Breast epithelium (tissue), 4 donors: Measurements from ENCODE around the gene ADAM23. TPM values are rescaled to one million over a fixed set of nuclear protein-coding genes. Genes with fewer than 3 reads are reported as not detected.

Experiments used
- DNase-seq, 2 donors: peaks; one replicate each; pipeline ENCODE4 v3.0.0-alpha.2; 2019; ENCODE audit warnings: low spot score in 2 of 2
- H3K27ac ChIP-seq, 2 donors: fragments of 200-600 bp; sonication (generic) in 1 of 2; one replicate each; pipeline ENCODE4 v1.5.1; 2016 to 2019; ENCODE audit warnings: mild to moderate bottlenecking in 1 of 2
- H3K27me3 ChIP-seq, 2 donors: fragments of 200-600 bp; sonication (generic) in 1 of 2; one replicate each; pipeline versions ENCODE4 v1.5.1 to v1.6.0; 2017 to 2019; ENCODE audit warnings: control low read depth in 1 of 2, mild to moderate bottlenecking in 1 of 2
- H3K36me3 ChIP-seq: fragments of 200-600 bp; one replicate; pipeline ENCODE4 v1.5.1; 2019
- H3K4me1 ChIP-seq, 2 donors: fragments of 200-600 bp; sonication (generic); one replicate each; pipeline ENCODE4 v1.5.1; 2016 to 2019; ENCODE audit warnings: control low read depth in 1 of 2
- H3K4me3 ChIP-seq, 3 donors: fragments of 200-600 bp; sonication (generic); 1 replicate in 2 of 3; 2 replicates in 1 of 3; pipeline ENCODE4 v1.5.1; 2016 to 2019; ENCODE audit warnings: mild to moderate bottlenecking in 3 of 3, moderate library complexity in 2 of 3
- H3K9me3 ChIP-seq, 2 donors: fragments of 200-600 bp; sonication (generic) in 1 of 2; one replicate each; pipeline ENCODE4 v1.5.1; 2016 to 2019; ENCODE audit warnings: control low read depth in 1 of 2
- POLR2A ChIP-seq: fragments of 450-650 bp; IDR thresholded peaks from one replicate; pipeline ENCODE4 v1.6.1; 2016; ENCODE audit warnings: antibody characterized with exemption, mild to moderate bottlenecking, moderate library complexity
- POLR2AphosphoS5 ChIP-seq, 3 donors: sonication (generic); formaldehyde crosslinking; IDR thresholded peaks; one replicate each; pipeline ENCODE4 v1.6.1; 2017; ENCODE audit warnings: antibody characterized with exemption in 3 of 3
- intact Hi-C: fragments of 100-400 bp; cut with DNase I; formaldehyde crosslinking; loops from one replicate; pipeline ENCODE4 v1.15.1; 2023; ENCODE audit warnings: low total_unique reads
- total RNA-seq, 3 donors: library from RNA; depleted of rRNA; stranded (reverse); fragments of >200 nt; gene quantifications; one replicate each; pipeline ENCODE4 v1.1.0, GENCODE V29; 2016
- TF ChIP-seq, protein P1 (sequence below), 3 donors: fragments of 450-650 bp; IDR thresholded peaks; one replicate each; pipeline ENCODE4 v1.5.1; 2016 to 2017; ENCODE audit warnings: antibody characterized with exemption in 3 of 3, mild to moderate bottlenecking in 3 of 3, moderate library complexity in 3 of 3

ADAM23 gene
- total RNA-seq, 3 donors from 2014 or later = 0.48 to 2.5 (median 0.66) TPM

DNA sequence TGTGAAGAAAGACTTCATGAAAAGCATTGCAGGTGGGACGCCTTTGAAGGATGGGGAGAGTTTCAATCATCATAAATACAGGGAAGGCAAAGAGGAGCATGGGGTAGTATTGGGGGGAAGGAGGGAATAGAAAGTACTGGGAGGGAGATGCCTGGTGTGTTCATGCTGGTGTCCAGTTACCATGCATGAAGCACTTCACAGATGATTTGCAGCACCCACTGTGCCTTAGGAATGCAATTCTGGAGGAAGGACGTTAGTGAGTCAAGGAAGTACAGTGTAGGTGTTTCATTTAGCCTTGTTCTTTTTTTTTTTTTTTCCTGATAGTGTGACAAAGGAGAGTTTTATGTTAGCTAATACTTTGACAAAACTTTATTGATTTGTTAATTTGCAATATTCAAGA is 36.8 kb downstream of the ADAM23 start:
- Histone ChIP-seq H3K27ac (no peak overlapping the region), H3K36me3 (no peaks in the 10 kb centered on the region), H3K4me1 (no peaks in the 10 kb centered on the region), H3K9me3 (no peaks in the 10 kb centered on the region), H3K27me3 (no peaks in the 10 kb centered on the region), H3K4me3 (no peak overlapping the region)
- intact Hi-C loops = no loop called here
- TF ChIP-seq POLR2AphosphoS5 (IDR thresholded peaks at IDR 0.05) (no peak), POLR2A (no peak)
- TF ChIP-seq, protein P1, sequence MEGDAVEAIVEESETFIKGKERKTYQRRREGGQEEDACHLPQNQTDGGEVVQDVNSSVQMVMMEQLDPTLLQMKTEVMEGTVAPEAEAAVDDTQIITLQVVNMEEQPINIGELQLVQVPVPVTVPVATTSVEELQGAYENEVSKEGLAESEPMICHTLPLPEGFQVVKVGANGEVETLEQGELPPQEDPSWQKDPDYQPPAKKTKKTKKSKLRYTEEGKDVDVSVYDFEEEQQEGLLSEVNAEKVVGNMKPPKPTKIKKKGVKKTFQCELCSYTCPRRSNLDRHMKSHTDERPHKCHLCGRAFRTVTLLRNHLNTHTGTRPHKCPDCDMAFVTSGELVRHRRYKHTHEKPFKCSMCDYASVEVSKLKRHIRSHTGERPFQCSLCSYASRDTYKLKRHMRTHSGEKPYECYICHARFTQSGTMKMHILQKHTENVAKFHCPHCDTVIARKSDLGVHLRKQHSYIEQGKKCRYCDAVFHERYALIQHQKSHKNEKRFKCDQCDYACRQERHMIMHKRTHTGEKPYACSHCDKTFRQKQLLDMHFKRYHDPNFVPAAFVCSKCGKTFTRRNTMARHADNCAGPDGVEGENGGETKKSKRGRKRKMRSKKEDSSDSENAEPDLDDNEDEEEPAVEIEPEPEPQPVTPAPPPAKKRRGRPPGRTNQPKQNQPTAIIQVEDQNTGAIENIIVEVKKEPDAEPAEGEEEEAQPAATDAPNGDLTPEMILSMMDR (IDR thresholded peaks at IDR 0.05) = no peak
- DNase-seq = no peak

DNA sequence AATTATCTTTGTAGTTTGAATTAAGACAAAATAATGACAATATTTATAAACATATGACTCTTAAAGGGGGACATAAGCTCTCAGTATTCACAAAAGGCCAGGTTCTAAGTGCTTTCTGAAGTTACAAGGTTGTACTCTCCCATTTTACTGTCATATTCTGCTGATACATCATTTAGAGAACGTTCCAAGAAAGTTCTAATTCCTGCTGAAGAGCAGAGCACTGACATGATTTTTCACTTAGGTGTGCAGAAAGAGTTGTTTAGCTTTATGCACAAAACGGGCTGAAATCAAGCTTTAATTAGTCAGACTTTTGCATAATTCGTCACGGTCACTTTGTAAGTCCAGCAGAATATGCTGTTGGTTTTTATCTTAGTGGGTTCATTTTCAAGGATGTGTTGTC is 37.3 kb downstream of the ADAM23 start:
- Histone ChIP-seq H3K27ac (no peak overlapping the region), H3K4me1 (no peaks in the 10 kb centered on the region), H3K9me3 (no peaks in the 10 kb centered on the region), H3K36me3 (no peaks in the 10 kb centered on the region), H3K27me3 (no peaks in the 10 kb centered on the region), H3K4me3 (no peak overlapping the region)
- TF ChIP-seq, protein P1 (IDR thresholded peaks at IDR 0.05) = no peak
- TF ChIP-seq POLR2A = no peak
- TF ChIP-seq POLR2AphosphoS5 (IDR thresholded peaks at IDR 0.05) = no peak
- intact Hi-C loops = no loop called here
- DNase-seq = no peak

DNA sequence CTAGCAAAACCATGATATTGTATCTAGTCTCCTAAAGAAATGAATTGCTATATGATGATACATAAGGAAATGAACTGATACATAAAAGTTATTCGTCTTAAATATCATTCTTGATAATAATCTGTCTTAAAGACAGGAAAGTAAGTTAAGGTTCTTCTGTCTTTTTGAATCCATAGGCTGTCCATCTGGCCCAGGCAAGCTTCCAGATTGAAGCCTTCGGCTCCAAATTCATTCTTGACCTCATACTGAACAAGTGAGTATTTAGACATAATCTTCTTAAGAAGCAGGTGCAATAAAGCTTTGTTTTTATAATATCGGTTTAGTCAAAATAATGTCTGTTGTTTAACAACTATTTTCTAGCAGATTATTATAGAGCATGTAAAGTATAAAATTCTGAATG is 37.7 kb downstream of the ADAM23 start:
- no peaks in the 10 kb centered on the region for H3K9me3 ChIP-seq
- H3K4me1 ChIP-seq = no peaks in the 10 kb centered on the region

DNA sequence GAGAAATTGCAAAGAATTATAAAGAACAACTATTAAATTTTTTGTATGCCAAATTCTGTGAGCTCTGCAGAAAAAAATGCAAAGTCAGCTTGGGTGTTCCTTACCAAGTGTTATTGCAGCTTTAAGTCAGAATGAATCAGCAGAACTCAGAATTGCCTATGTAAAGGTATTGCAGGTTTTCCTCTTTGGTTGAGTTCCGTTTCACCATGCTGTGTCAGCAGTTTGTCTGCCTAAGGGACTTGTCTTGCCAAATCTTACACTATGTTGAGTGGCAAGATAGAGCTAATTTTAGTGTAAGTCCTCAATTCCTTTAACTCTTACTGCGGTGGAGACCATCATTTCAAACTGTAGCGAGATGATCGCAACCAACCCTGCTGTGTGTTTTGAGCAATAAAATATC is 38.8 kb downstream of the ADAM23 start:
- intact Hi-C loops = no loop called here
- Histone ChIP-seq H3K27ac (no peak overlapping the region), H3K36me3 (no peaks in the 10 kb centered on the region), H3K27me3 (no peaks in the 10 kb centered on the region), H3K4me3 (no peak overlapping the region), H3K9me3 (no peaks in the 10 kb centered on the region), H3K4me1 (no peaks in the 10 kb centered on the region)
- no peak for DNase-seq
- TF ChIP-seq POLR2A (no peak), POLR2AphosphoS5 (IDR thresholded peaks at IDR 0.05) (no peak)
- TF ChIP-seq, protein P1 (IDR thresholded peaks at IDR 0.05) = no peak

More for the DNA sequence above, 37.7 kb downstream of the ADAM23 start:
- no peaks in the 10 kb centered on the region for H3K36me3 ChIP-seq
- TF ChIP-seq, protein P1 (IDR thresholded peaks at IDR 0.05) = no peak
- TF ChIP-seq POLR2AphosphoS5 (IDR thresholded peaks at IDR 0.05) = no peak
- no peak for TF ChIP-seq POLR2A
- H3K27me3 ChIP-seq = no peaks in the 10 kb centered on the region
- no peak for DNase-seq
- intact Hi-C loops = no loop called here
- H3K4me3 ChIP-seq = no peak overlapping the region
- no peak overlapping the region for H3K27ac ChIP-seq

DNA sequence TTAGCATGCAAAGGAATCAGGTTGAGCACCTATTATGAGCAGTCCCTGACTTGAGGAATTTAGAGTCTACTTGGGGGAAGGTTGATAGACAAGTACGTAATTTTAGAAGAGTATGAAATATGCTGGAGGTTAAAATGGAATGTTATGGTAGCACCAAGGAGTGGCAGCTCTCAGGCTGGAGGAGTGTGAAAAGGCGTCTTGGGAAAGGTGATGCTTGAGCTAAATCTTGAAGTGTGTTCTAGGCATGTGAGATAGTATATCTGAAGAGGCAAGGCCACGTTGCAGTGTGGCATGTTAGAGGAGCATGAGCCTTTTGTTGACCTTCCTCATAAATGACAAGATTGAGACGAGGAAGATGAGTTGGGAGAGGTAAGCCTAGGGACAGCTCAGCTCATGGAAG is 39.3 kb downstream of the ADAM23 start:
- Histone ChIP-seq H3K4me3 (no peak overlapping the region), H3K4me1 (no peaks in the 10 kb centered on the region), H3K9me3 (no peaks in the 10 kb centered on the region), H3K27me3 (no peaks in the 10 kb centered on the region), H3K27ac (no peak overlapping the region), H3K36me3 (no peaks in the 10 kb centered on the region)
- TF ChIP-seq POLR2AphosphoS5 (IDR thresholded peaks at IDR 0.05) (no peak), POLR2A (no peak)
- TF ChIP-seq, protein P1 (IDR thresholded peaks at IDR 0.05) = no peak
- intact Hi-C loops = no loop called here
- no peak for DNase-seq
